ENCODE data around the gene OR6J1. TPM values are rescaled to one million over a fixed set of nuclear protein-coding genes. Genes with fewer than 3 reads are reported as not detected.

The OR6J1 gene
- polyA plus RNA-seq, 1 of the 3 experiments (the other 2 are of a cell fraction), result not detected

DNA sequence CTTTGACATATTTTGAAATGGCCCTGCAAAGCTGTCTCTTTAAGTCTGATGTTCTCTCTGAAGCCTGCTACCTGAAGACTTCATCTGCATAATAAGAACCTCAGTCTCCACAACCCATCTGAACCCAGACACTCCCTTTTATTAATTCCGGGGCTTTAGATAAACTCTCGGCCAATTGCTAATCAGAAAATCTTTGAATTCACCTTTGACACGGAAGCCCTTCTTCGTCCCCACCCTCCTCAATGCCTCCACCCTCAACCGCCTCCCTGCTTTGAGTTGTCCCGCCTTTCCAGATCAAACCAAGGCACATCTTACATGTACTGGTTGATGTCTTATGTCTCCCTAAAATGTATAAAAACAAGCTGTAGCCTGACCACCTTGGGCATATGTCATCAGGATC is 17.6 kb downstream of the OR6J1 start:
- CTCF ChIA-PET, result no interaction called here
- H3K4me1 ChIP-seq (ENCODE audit: control insufficient read depth in 1 of 2, insufficient read depth in 2 of 2, low read depth in 1 of 2, low read length in 1 of 2), result no peaks in the 10 kb centered on the region

DNA sequence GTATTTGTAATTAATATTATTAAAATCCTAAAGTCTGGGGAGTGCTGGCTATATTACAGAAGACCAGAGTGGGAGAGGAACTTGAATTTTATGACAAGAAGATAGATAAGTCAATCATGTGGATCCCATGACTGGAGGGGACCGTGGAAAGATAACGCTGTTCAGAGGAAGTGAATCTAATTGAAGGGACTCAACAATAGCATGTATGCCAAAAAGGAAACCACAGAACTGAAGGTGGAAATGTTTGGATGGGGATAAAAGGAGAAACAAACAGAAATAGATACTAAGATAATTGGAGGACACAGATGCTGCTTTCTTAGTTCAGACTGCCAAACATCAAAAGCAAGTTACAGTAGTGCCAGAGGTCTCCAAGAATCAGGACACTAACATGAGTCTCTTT is 21.1 kb downstream of the OR6J1 start:
- Histone ChIP-seq H3K9me3 (no peaks in the 10 kb centered on the region), H4K20me1 (ENCODE audit: insufficient read depth) (no peaks in the 10 kb centered on the region), H3K9me2 (no peaks in the 10 kb centered on the region), H3K4me1 (ENCODE audit: control insufficient read depth in 1 of 2, insufficient read depth in 2 of 2, low read depth in 1 of 2, low read length in 1 of 2) (no peaks in the 10 kb centered on the region), H3K36me3 (replicated peaks in 1 of 2; ENCODE audit: control insufficient read depth in 1 of 2, insufficient read depth in 2 of 2, low read length in 1 of 2) (no peaks in the 10 kb centered on the region), H3K27ac (ENCODE audit: low read depth in 2 of 2, low read length in 1 of 2) (no peak overlapping the region), H2AFZ (ENCODE audit: low read depth) (no peak overlapping the region), H3K4me3 (ENCODE audit: low read depth in 2 of 2, low read length in 1 of 2) (no peak overlapping the region), H3K27me3 (ENCODE audit: insufficient read depth) (peaks cover 8% of the 10 kb centered on the region; the same call in 1 of the 2 replicates), H3K9ac (no peak overlapping the region), H3K4me2 (no peak overlapping the region), H3K79me2 (ENCODE audit: insufficient read depth) (no peaks in the 10 kb centered on the region), H3F3A (replicated peaks; ENCODE audit: insufficient read depth) (no peaks in the 10 kb centered on the region)
- TF ChIP-seq TAF1 (IDR thresholded peaks at IDR 0.05; ENCODE audit: borderline replicate concordance, low read depth, low read length) (no peak), SIN3A (IDR thresholded peaks at IDR 0.05; ENCODE audit: borderline replicate concordance, low read depth, low read length) (no peak), FOXM1 (IDR thresholded peaks at IDR 0.05; ENCODE audit: low read depth) (no peak), GABPA (IDR thresholded peaks at IDR 0.05; ENCODE audit: low read depth) (no peak), RXRA (IDR thresholded peaks at IDR 0.05; ENCODE audit: borderline replicate concordance, low read depth) (no peak), POLR2AphosphoS5 (IDR thresholded peaks at IDR 0.05; ENCODE audit: low read depth, low read length) (no peak), SMC3 (IDR thresholded peaks at IDR 0.05; ENCODE audit: low read depth, low read length) (no peak), GATA2 (CRISPR knock-in tag; IDR thresholded peaks at IDR 0.05) (no peak)
- TF ChIP-seq, protein P1, sequence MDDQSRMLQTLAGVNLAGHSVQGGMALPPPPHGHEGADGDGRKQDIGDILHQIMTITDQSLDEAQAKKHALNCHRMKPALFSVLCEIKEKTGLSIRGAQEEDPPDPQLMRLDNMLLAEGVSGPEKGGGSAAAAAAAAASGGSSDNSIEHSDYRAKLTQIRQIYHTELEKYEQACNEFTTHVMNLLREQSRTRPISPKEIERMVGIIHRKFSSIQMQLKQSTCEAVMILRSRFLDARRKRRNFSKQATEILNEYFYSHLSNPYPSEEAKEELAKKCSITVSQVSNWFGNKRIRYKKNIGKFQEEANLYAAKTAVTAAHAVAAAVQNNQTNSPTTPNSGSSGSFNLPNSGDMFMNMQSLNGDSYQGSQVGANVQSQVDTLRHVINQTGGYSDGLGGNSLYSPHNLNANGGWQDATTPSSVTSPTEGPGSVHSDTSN (IDR thresholded peaks at IDR 0.05), result no peak
- TF ChIP-seq, protein P2, sequence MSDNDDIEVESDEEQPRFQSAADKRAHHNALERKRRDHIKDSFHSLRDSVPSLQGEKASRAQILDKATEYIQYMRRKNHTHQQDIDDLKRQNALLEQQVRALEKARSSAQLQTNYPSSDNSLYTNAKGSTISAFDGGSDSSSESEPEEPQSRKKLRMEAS (IDR thresholded peaks at IDR 0.05; ENCODE audit: low read depth), result no peak
- TF ChIP-seq, protein P3, sequence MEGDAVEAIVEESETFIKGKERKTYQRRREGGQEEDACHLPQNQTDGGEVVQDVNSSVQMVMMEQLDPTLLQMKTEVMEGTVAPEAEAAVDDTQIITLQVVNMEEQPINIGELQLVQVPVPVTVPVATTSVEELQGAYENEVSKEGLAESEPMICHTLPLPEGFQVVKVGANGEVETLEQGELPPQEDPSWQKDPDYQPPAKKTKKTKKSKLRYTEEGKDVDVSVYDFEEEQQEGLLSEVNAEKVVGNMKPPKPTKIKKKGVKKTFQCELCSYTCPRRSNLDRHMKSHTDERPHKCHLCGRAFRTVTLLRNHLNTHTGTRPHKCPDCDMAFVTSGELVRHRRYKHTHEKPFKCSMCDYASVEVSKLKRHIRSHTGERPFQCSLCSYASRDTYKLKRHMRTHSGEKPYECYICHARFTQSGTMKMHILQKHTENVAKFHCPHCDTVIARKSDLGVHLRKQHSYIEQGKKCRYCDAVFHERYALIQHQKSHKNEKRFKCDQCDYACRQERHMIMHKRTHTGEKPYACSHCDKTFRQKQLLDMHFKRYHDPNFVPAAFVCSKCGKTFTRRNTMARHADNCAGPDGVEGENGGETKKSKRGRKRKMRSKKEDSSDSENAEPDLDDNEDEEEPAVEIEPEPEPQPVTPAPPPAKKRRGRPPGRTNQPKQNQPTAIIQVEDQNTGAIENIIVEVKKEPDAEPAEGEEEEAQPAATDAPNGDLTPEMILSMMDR (IDR thresholded peaks at IDR 0.05), result no peak
- TF ChIP-seq, protein P4, sequence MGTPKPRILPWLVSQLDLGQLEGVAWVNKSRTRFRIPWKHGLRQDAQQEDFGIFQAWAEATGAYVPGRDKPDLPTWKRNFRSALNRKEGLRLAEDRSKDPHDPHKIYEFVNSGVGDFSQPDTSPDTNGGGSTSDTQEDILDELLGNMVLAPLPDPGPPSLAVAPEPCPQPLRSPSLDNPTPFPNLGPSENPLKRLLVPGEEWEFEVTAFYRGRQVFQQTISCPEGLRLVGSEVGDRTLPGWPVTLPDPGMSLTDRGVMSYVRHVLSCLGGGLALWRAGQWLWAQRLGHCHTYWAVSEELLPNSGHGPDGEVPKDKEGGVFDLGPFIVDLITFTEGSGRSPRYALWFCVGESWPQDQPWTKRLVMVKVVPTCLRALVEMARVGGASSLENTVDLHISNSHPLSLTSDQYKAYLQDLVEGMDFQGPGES (IDR thresholded peaks at IDR 0.05; ENCODE audit: low read depth, low read length), result no peak
- no peak for DNase-seq
- ChIA-PET CTCF (interaction anchor here (0.6 to 1.1 kb wide), 2 partner anchors 12 to 25 kb away, joined by 3 to 4 read pairs; partner anchors contain the start of gene ABHD4), POLR2A (no interaction called here)
- WGBS (ENCODE audit: low lambda C conversion rate), result 20% methylated on average over 2 of the region's 2 CpGs

More for the DNA sequence above, 17.6 kb downstream of the OR6J1 start:
- no peak for DNase-seq
- Histone ChIP-seq H3K9me2 (no peaks in the 10 kb centered on the region), H3K79me2 (ENCODE audit: insufficient read depth) (no peaks in the 10 kb centered on the region), H3K4me2 (no peak overlapping the region), H3K9me3 (no peaks in the 10 kb centered on the region), H3K36me3 (replicated peaks in 1 of 2; ENCODE audit: control insufficient read depth in 1 of 2, insufficient read depth in 2 of 2, low read length in 1 of 2) (no peaks in the 10 kb centered on the region), H3K27me3 (ENCODE audit: insufficient read depth) (peaks cover 20% of the 10 kb centered on the region; the same call in 1 of the 2 replicates), H3F3A (replicated peaks; ENCODE audit: insufficient read depth) (no peaks in the 10 kb centered on the region), H3K4me3 (ENCODE audit: low read depth in 2 of 2, low read length in 1 of 2) (no peak overlapping the region), H3K9ac (no peak overlapping the region), H2AFZ (ENCODE audit: low read depth) (no peak overlapping the region), H3K27ac (ENCODE audit: low read depth in 2 of 2, low read length in 1 of 2) (no peak overlapping the region), H4K20me1 (ENCODE audit: insufficient read depth) (no peaks in the 10 kb centered on the region)
- TF ChIP-seq, protein P1 (IDR thresholded peaks at IDR 0.05), result no peak
- no peak for TF ChIP-seq MXI1 (IDR thresholded peaks at IDR 0.05; ENCODE audit: low read depth, low read length)
- 52% methylated on average over 6 of the region's 6 CpGs for WGBS (ENCODE audit: low lambda C conversion rate)
- POLR2A ChIA-PET, result no interaction called here

Measured in SK-N-SH (cell line).